HepG2 (cell line): ENCODE measurements around the gene NAALADL1. TPM values are rescaled to one million over a fixed set of nuclear protein-coding genes. Genes with fewer than 3 reads are reported as not detected.

Source experiments
- E2F5 ChIP-seq: sonication (generic); formaldehyde crosslinking; conservative IDR thresholded peaks from 2 replicates; pipeline ENCODE4 v1.4.0; 2020; ENCODE audit warnings: missing genetic modification reagents
- HES4 ChIP-seq: sonication (generic); formaldehyde crosslinking; IDR thresholded peaks from 2 replicates; pipeline ENCODE4 v1.9.0; 2021; ENCODE audit warnings: mild to moderate bottlenecking, missing genetic modification reagents, borderline replicate concordance
- NCOA2 ChIP-seq: sonication (generic); formaldehyde crosslinking; IDR thresholded peaks from 2 replicates; pipeline ENCODE4 v1.8.0; 2022; ENCODE audit warnings: inconsistent platforms
- NFYC ChIP-seq: IDR thresholded peaks from 2 replicates; pipeline ENCODE4 v1.6.1; 2016; ENCODE audit warnings: missing genetic modification reagents, missing compliant biosample characterization
- PAXIP1 ChIP-seq: sonication (generic); formaldehyde crosslinking; conservative IDR thresholded peaks from 2 replicates; pipeline ENCODE4 v1.4.0; 2020; ENCODE audit warnings: mild to moderate bottlenecking, missing genetic modification reagents, moderate library complexity
- TGIF2 ChIP-seq: IDR thresholded peaks from 2 replicates; pipeline ENCODE4 v1.6.1; 2016; ENCODE audit warnings: control low read depth, missing compliant biosample characterization
- ZNF234 ChIP-seq: sonication (generic); formaldehyde crosslinking; conservative IDR thresholded peaks from 2 replicates; pipeline ENCODE4 v1.5.1; 2020; ENCODE audit warnings: mild to moderate bottlenecking, missing genetic modification reagents
- ZNF317 ChIP-seq: sonication (generic); formaldehyde crosslinking; IDR thresholded peaks from 2 replicates; pipeline ENCODE4 v1.5.0; 2020; ENCODE audit warnings: mild to moderate bottlenecking, missing genetic modification reagents
- ZNF33B ChIP-seq: sonication (generic); formaldehyde crosslinking; IDR thresholded peaks from 2 replicates; pipeline ENCODE4 v1.5.1; 2020; ENCODE audit warnings: mild to moderate bottlenecking, missing genetic modification reagents
- ZNF350 ChIP-seq: sonication (generic); formaldehyde crosslinking; IDR thresholded peaks from 2 replicates; pipeline ENCODE4 v1.4.0; 2020; ENCODE audit warnings: mild to moderate bottlenecking, low read depth, missing genetic modification reagents, borderline replicate concordance
- ZNF430 ChIP-seq: sonication (generic); formaldehyde crosslinking; IDR thresholded peaks from 2 replicates; pipeline ENCODE4 v1.9.0; 2021; ENCODE audit warnings: mild to moderate bottlenecking, missing genetic modification reagents
- ZNF740 ChIP-seq: sonication (generic); formaldehyde crosslinking; IDR thresholded peaks from 2 replicates; pipeline ENCODE4 v1.4.0; 2020; ENCODE audit warnings: missing genetic modification reagents
- ZSCAN22 ChIP-seq: sonication (generic); formaldehyde crosslinking; IDR thresholded peaks from 2 replicates; pipeline ENCODE4 v1.4.0; 2020; ENCODE audit warnings: mild to moderate bottlenecking, missing genetic modification reagents
- polyA plus RNA-seq, 8 experiments: library from polyadenylated mRNA; depleted of rRNA in 3 of 8; stranded (reverse) in 7 of 8; unstranded in 1 of 8; fragments of >200 nt; fragmentation: Illumina TruSeq in 4 of 8; extraction: Trizol in 4 of 8; gene quantifications; 2 replicates each; pipeline versions ENCODE4 v1.2.1 to v1.2.3, GENCODE V29; 2011 to 2016; ENCODE audit warnings: low read depth in 4 of 8, missing spikeins in 1 of 8, mixed read lengths in 1 of 8; ENCODE audit not compliant: insufficient read depth in 1 of 8
- total RNA-seq, 5 experiments: library from RNA; depleted of rRNA; stranded (reverse); fragments of >200 nt; fragmentation: Illumina TruSeq; extraction: Trizol; gene quantifications; 2 replicates each; pipeline ENCODE4 v1.2.3, GENCODE V29; 2016; ENCODE audit warnings: low read depth in 1 of 5
- TF ChIP-seq, protein P1 (sequence below): sonication (generic); formaldehyde crosslinking; IDR thresholded peaks from 2 replicates; pipeline ENCODE4 v1.8.0; 2022; ENCODE audit warnings: low read depth, missing genetic modification reagents
- TF ChIP-seq, protein P2 (sequence below): IDR thresholded peaks from 2 replicates; pipeline ENCODE4 v1.6.1; 2016; ENCODE audit warnings: low read depth, missing genetic modification reagents, missing compliant biosample characterization

The NAALADL1 gene
- total and polyA plus RNA-seq, 2 of the 13 experiments (the other 11 are each of a cell fraction or from before 2014, with no cell fraction given), result 9.3 to 33.9 TPM

DNA sequence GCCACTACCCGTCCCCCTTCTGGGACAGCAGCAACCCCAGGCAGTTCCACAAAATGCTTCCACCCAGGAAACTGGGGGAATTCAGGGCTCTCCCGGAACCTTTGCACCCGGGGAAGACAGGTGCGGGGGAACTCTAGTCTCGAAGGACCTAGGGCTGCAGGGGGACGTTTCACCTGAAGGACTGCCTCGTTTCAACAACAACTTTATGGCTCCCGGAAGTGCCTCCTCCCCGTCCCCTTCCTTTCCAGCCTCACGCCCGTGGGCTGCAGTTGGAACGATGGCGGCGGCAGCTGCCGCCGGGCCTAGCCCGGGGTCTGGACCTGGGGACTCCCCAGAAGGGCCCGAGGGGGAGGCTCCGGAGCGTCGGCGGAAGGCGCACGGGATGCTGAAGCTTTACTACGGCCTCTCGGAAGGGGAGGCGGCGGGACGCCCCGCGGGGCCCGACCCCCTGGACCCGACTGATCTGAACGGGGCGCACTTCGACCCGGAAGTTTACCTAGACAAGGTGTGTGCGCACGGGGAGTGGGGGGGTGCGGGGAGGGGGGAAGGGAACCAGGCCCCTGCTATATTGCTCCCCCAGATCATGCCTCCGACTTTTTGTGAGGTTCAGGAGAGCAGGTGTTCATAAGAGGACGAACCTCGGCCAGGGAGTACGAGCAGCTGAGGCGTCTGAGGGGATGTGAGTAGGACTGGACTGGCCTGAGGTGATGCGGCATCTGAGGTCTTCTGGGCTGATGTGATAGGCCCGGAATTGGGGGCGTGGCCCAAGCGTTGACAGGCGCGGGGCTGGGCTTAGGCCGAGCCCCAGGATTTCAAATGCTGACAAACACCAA lies 37.8 kb upstream of the NAALADL1 start, which contains the start of gene VPS51 (continued):
- peak; percentile 21; the same call in 1 of the 2 replicates for TF ChIP-seq ZNF33B
- peak; percentile 61 for TF ChIP-seq PAXIP1 (CRISPR knock-in tag)
- TF ChIP-seq ZNF740 (CRISPR knock-in tag), result peak; percentile 96
- peak; percentile 89; the same call in 1 of the 2 replicates for TF ChIP-seq TGIF2 (CRISPR knock-in tag)
- TF ChIP-seq ZNF317 (CRISPR knock-in tag), result peak; percentile 63; the same call in 1 of the 2 replicates
- peak; percentile 73; the same call in 1 of the 2 replicates for TF ChIP-seq ZNF430 (CRISPR knock-in tag)
- peak; percentile 48; the same call in 1 of the 2 replicates for TF ChIP-seq NCOA2
- TF ChIP-seq ZSCAN22 (CRISPR knock-in tag), result peak; percentile 91
- TF ChIP-seq E2F5 (CRISPR knock-in tag), result peak; percentile 70; the same call in 1 of the 2 replicates
- peak; percentile 90 for TF ChIP-seq ZNF350 (CRISPR knock-in tag)
- TF ChIP-seq, protein P1, sequence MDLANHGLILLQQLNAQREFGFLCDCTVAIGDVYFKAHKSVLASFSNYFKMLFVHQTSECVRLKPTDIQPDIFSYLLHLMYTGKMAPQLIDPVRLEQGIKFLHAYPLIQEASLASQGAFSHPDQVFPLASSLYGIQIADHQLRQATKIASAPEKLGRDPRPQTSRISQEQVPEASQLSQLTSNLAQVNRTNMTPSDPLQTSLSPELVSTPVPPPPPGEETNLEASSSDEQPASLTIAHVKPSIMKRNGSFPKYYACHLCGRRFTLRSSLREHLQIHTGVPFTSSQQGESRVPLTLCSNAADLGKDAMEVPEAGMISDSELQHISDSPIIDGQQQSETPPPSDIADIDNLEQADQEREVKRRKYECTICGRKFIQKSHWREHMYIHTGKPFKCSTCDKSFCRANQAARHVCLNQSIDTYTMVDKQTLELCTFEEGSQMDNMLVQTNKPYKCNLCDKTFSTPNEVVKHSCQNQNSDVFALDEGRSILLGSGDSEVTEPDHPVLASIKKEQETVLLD, result peak; percentile 46; the same call in 1 of the 2 replicates
- TF ChIP-seq NFYC, result peak; percentile 38; the same call in 1 of the 2 replicates
- TF ChIP-seq ZNF234 (CRISPR knock-in tag), result no peak
- no peak; the same call in 1 of the 2 replicates for TF ChIP-seq HES4 (CRISPR knock-in tag)
- TF ChIP-seq, protein P2, sequence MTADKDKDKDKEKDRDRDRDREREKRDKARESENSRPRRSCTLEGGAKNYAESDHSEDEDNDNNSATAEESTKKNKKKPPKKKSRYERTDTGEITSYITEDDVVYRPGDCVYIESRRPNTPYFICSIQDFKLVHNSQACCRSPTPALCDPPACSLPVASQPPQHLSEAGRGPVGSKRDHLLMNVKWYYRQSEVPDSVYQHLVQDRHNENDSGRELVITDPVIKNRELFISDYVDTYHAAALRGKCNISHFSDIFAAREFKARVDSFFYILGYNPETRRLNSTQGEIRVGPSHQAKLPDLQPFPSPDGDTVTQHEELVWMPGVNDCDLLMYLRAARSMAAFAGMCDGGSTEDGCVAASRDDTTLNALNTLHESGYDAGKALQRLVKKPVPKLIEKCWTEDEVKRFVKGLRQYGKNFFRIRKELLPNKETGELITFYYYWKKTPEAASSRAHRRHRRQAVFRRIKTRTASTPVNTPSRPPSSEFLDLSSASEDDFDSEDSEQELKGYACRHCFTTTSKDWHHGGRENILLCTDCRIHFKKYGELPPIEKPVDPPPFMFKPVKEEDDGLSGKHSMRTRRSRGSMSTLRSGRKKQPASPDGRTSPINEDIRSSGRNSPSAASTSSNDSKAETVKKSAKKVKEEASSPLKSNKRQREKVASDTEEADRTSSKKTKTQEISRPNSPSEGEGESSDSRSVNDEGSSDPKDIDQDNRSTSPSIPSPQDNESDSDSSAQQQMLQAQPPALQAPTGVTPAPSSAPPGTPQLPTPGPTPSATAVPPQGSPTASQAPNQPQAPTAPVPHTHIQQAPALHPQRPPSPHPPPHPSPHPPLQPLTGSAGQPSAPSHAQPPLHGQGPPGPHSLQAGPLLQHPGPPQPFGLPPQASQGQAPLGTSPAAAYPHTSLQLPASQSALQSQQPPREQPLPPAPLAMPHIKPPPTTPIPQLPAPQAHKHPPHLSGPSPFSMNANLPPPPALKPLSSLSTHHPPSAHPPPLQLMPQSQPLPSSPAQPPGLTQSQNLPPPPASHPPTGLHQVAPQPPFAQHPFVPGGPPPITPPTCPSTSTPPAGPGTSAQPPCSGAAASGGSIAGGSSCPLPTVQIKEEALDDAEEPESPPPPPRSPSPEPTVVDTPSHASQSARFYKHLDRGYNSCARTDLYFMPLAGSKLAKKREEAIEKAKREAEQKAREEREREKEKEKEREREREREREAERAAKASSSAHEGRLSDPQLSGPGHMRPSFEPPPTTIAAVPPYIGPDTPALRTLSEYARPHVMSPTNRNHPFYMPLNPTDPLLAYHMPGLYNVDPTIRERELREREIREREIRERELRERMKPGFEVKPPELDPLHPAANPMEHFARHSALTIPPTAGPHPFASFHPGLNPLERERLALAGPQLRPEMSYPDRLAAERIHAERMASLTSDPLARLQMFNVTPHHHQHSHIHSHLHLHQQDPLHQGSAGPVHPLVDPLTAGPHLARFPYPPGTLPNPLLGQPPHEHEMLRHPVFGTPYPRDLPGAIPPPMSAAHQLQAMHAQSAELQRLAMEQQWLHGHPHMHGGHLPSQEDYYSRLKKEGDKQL (CRISPR knock-in tag), result peak; percentile 64; the same call in 1 of the 2 replicates
